ENCODE data around the gene ZSCAN5A. TPM values are rescaled to one million over a fixed set of nuclear protein-coding genes. Genes with fewer than 3 reads are reported as not detected.

Gene ZSCAN5A, protein sequence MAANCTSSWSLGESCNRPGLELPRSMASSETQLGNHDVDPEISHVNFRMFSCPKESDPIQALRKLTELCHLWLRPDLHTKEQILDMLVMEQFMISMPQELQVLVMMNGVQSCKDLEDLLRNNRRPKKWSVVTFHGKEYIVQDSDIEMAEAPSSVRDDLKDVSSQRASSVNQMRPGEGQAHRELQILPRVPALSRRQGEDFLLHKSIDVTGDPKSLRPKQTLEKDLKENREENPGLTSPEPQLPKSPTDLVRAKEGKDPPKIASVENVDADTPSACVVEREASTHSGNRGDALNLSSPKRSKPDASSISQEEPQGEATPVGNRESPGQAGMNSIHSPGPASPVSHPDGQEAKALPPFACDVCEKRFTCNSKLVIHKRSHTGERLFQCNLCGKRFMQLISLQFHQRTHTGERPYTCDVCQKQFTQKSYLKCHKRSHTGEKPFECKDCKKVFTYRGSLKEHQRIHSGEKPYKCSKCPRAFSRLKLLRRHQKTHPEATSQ
- total RNA-seq: 2.0 and 2.8 TPM in 2 replicates

DNA sequence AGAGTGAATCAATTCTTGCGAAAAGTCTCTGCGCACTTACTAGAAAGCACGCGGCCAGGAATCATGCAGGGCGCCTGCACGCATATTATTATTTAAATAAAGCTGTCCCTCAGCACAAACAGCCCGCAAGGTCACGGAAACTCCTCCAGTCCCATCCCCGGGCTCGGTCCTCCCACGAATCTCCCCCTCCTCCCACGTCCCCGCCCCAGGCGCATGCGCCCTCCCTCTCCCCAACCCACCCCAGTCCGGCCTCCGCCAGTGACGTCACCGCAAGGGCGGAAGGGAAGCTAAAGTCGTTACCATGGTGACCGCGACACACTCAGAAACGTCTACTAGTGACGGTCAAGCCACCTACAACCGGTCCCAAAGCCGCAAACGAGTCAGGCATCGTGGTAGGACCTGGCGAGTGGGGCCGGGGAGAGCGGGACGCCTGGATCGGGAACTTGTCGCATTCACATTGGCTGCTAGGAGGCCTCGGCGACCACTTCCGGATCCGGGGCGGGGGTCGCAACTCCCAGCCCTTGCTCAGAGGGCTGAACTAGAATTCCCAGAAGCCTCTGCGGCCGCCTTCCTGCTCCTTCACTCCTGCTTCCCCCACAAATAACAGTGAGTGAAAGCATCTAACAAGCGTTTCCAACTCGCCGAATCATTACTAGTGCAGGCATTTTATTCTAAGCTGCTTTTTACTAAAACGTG lies at the start of gene ZSCAN5A:
Gene ZSCAN5A (minus strand): TSS at position 459 of the 696 bp plus-strand sequence. CDS start 89,793 bp downstream, outside the sequence.

DNA sequence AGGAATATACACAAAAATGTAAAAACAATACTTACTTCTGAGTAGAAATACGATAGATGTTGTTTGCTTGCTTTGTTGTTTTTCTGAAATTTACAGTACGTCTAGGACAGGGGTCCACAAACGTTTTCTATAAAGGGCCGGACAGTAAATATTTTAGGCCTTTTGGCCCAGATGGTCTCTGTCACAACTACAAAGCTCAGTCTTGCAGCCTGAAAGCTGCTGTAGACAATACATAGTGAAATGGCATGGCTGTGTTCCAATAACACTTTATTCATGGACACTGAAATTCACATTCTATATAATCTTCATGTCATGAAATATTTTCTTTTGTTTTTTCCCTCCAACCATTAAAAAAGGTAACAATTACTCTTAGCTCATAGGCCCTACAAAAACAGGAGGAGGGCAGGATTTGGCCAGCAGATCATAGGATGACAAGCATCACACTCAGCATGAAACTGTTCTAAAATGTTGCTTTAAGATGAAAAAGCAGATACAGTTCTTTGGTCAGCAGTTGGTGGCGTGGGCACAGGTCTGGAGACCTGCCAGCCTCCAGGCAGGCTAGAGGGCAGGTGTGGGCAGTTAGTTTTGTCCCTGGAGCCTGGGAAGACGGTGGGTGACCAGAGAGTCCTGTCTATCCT lies 42.4 kb downstream of the ZSCAN5A start, which contains the start of gene EDDM13:
Gene EDDM13 (plus strand): TSS at position 588 of the 638 bp plus-strand sequence. CDS start 87 bp downstream, outside the sequence.

DNA sequence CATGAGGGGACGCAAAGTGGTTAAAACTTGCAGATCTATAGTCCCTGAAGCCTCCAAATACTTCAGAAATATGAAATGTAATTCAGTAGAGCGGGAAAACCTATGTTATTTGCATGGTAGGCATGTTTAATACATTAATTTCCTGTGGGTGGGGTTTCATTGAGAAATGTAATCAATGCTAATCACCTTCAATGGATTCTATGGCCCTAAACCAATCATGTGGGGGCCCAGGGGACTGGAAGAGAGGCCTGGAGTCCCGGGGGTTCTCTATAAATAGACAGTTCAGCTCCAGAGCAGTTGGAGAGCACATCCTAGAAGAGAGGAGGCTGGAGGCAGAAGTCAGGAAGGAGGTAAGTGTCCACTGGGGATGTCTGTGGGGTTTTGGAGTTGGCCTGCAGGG lies 112.7 kb downstream of the ZSCAN5A start, which contains the start of gene ZSCAN5C:
Gene ZSCAN5C (plus strand): TSS at position 301 of the 400 bp plus-strand sequence. CDS start 3,641 bp downstream, outside the sequence.

GRCh38 chr19:56197646-56198045 lies 117.0 kb downstream of the ZSCAN5A start, which contains the start of gene ZSCAN5B:
Gene ZSCAN5B, minus strand, starts transcription at chr19:56197783. Its CDS starts 4,731 bp downstream, at chr19:56193052.

GRCh38 chr19:56175861-56176307 lies 138.8 kb downstream of the ZSCAN5A start, which contains the start of gene GALP:
Gene GALP, plus strand, starts transcription at chr19:56176008. Its CDS starts 1,101 bp downstream, at chr19:56177109.

Other genes with a start within 250 kb of the ZSCAN5A start
- 28.5 and 36.5 TPM in 2 replicates for gene ZNF787, start 193.5 kb downstream of the ZSCAN5A start, total RNA-seq
- gene ZNF444, start 173.6 kb downstream of the ZSCAN5A start, total RNA-seq: 21.8 and 26.1 TPM in 2 replicates
- not detected in 2 replicates for gene GALP, start 138.8 kb downstream of the ZSCAN5A start, total RNA-seq
- gene ZSCAN5B, start 117.1 kb downstream of the ZSCAN5A start, total RNA-seq: not detected in 2 replicates
- not detected in 2 replicates for gene ZSCAN5C, start 112.6 kb downstream of the ZSCAN5A start, total RNA-seq
- gene EDDM13, start 42.1 kb downstream of the ZSCAN5A start, total RNA-seq: not detected in 2 replicates
- 2.0 and 6.1 TPM in 2 replicates for gene ZNF582, start 78.7 kb upstream of the ZSCAN5A start, total RNA-seq
- 3.9 and 4.2 TPM in 2 replicates for gene ZNF583, start 89.5 kb upstream of the ZSCAN5A start, total RNA-seq
- gene ZNF667, start 162.5 kb upstream of the ZSCAN5A start, total RNA-seq: 0.65 and 2.5 TPM in 2 replicates
- gene ZNF471, start 193.0 kb upstream of the ZSCAN5A start, total RNA-seq: 0.49 and 1.9 TPM in 2 replicates
- gene ZFP28, start 224.1 kb upstream of the ZSCAN5A start, total RNA-seq: 2.1 and 4.3 TPM in 2 replicates